GM12872 (cell line): ENCODE data around the gene LUC7L.

Experiments used
- CTCF ChIP-seq: IDR thresholded peaks from 3 replicates; pipeline ENCODE4 v1.5.1; 2011; ENCODE audit warnings: low read depth, mild to moderate bottlenecking, low read length, moderate library complexity; ENCODE audit not compliant: insufficient read depth

LUC7L gene

DNA sequence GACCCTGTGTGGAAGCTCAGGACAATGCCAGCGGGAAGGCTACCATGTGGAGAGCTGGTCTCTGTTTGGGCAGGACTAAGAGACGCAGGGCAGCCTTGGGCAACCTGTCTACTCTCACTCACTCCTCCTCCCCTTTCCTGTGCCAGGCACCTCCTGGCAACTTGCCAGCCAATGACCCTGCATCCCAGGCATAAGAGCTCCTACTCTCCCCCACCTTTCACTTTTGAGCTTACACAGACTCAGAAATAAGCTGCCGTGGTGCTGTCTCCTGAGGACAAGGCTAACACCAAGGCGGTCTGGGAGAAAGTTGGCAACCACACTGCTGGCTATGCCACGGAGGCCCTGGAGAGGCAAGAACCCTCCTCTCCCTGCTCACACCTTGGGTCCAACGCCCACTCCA is 60.8 kb downstream of the LUC7L start:
- TF ChIP-seq CTCF, result no peak

- TF ChIP-seq CTCF, result no peak
These were observed 62.0 kb downstream of the LUC7L start for GRCh38 chr16:167122-167690.

GRCh38 chr16:166375-167121 is 62.7 kb downstream of the LUC7L start:
- TF ChIP-seq CTCF, result no peak

GRCh38 chr16:165539-166374 is 63.5 kb downstream of the LUC7L start, which contains the start of gene HBM:
TSS of gene HBM (plus strand) at chr16:165978. CDS start at chr16:165998, 20 bp downstream.
- no peak for TF ChIP-seq CTCF

DNA sequence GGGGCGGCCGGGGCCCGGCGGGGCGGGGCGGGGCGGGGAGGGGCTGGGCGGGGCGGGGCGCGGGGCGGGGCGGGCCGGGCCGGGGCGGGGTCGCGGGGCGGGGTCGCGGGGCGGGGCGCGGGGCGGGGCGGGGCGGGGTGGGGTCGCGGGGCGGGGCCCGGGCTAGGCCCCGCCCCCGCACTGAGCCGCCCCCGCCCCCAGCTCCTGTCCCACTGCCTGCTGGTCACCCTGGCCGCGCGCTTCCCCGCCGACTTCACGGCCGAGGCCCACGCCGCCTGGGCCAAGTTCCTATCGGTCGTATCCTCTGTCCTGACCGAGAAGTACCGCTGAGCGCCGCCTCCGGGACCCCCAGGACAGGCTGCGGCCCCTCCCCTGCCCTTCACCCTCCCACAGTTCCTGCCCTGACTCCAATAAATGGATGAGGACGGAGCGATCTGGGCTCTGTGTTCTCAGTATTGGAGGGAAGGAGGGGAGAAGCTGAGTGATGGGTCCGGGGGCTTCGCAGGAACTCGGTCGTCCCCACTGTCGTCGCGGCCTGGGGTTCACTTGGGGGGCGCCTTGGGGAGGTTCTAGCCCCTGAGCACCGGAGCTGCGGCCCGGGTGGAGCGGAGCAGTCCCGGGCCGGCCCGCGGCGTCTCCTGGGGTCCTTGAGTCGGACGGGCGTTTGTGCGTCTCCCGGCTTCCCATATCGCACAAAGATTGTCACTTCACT is 64.3 kb downstream of the LUC7L start:
- no peak for TF ChIP-seq CTCF

DNA sequence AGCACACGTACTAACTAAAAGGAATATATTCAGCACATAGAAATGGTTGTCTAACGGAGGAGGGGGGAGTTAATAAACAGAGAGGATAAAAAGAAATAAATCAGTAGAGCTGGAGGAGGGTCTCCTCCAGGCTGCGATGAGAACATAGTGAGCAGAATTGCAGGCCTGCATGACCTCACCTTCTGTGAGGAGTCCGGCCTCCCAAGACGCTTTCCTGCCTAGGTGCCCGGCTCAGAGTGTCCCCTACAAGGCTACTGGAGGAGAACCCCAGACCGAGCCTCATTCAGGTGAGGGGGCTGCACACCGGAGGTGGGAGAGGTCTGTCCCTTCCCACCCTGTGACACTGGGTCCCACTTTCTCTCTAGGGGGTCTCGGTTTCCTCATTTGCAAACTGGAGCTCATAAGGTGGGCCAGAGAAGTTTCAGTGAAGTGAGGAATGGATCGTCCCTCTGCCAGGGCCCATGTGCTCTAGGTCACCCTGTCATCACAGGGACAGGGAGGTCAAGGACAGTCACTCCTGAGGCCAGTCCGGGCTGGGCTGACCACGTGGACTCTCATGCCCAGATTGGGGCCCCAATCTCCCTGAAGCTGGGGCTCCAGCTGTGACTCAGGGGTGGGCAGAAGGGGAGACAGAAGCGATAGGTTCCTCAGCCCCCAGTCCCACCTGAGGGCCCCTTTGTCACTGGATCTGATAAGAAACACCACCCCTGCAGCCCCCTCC is 66.8 kb downstream of the LUC7L start:
- no peak for TF ChIP-seq CTCF
